Natural killer cell (primary cell): ENCODE results near the gene SLC39A1. TPM values are rescaled to one million over a fixed set of nuclear protein-coding genes. Genes with fewer than 3 reads are reported as not detected.

ENCODE experiments used
- ATAC-seq, 3 donors: fragments of 150-1000 bp in 2 of 3; fragments of 200-7000 bp in 1 of 3; cut with Tn5 transposase; 1 replicate in 1 of 3; 2 replicates in 2 of 3; pipeline ENCODE4 v1.10.0; 2021; ENCODE audit warnings: mild to moderate bottlenecking in 2 of 3, moderate library complexity in 2 of 3
- DNase-seq, 2 donors: peaks; one replicate each; pipeline versions ENCODE4 v3.0.0 to v3.0.0-alpha.2; 2013 to 2021; ENCODE audit warnings: mixed read lengths in 1 of 2
- H3K27ac ChIP-seq: one replicate; pipeline ENCODE4 v1.5.1; 2013; ENCODE audit warnings: mild to moderate bottlenecking, low read length
- H3K27me3 ChIP-seq: one replicate; pipeline ENCODE4 v1.6.1; 2013; ENCODE audit warnings: low read length; ENCODE audit not compliant: control insufficient read depth, insufficient read depth
- H3K36me3 ChIP-seq: one replicate; pipeline ENCODE4 v1.6.1; 2013; ENCODE audit warnings: low read length; ENCODE audit not compliant: control insufficient read depth, insufficient read depth
- H3K4me1 ChIP-seq: one replicate; pipeline ENCODE4 v1.6.1; 2013; ENCODE audit warnings: low read length; ENCODE audit not compliant: control insufficient read depth, insufficient read depth
- H3K4me3 ChIP-seq: one replicate; pipeline ENCODE4 v1.5.1; 2013; ENCODE audit warnings: low read length
- H3K9me3 ChIP-seq: one replicate; pipeline ENCODE4 v1.6.1; 2013; ENCODE audit warnings: low read length; ENCODE audit not compliant: control insufficient read depth, insufficient read depth
- H3K27ac Mint-ChIP-seq, 2 donors: one replicate each; pipeline ENCODE4 v1.8.0; 2022; ENCODE audit warnings: mild to moderate bottlenecking in 2 of 2, mixed read lengths in 2 of 2, moderate library complexity in 1 of 2
- H3K27me3 Mint-ChIP-seq, 2 donors: one replicate each; pipeline ENCODE4 v1.8.0; 2022; ENCODE audit warnings: low read depth in 2 of 2, mixed read lengths in 2 of 2
- H3K36me3 Mint-ChIP-seq: one replicate; pipeline ENCODE4 v1.8.0; 2022; ENCODE audit warnings: mixed read lengths
- H3K4me1 Mint-ChIP-seq, 2 donors: one replicate each; pipeline ENCODE4 v1.8.0; 2022; ENCODE audit warnings: mixed read lengths in 2 of 2
- H3K4me3 Mint-ChIP-seq: one replicate; pipeline ENCODE4 v1.8.0; 2022; ENCODE audit warnings: mild to moderate bottlenecking, moderate library complexity, mixed read lengths
- H3K9me3 Mint-ChIP-seq, 2 donors: one replicate each; pipeline ENCODE4 v1.8.0; 2022; ENCODE audit warnings: mixed read lengths in 2 of 2
- WGBS: methylation state at CpG from one replicate; pipeline ENCODE4 v1.1.7; 2013; ENCODE audit warnings: missing lambda C conversion rate; ENCODE audit not compliant: insufficient coverage; 5-methylcytosine and 5-hydroxymethylcytosine counted together
- intact Hi-C: fragments of 100-400 bp; cut with micrococcal nuclease; formaldehyde crosslinking; loops from one replicate; pipeline ENCODE4 v1.14.2; 2022
- total RNA-seq, 4 donors: library from RNA; stranded (reverse); fragments of 120-200 nt in 1 of 4; gene quantifications; one replicate each; pipeline versions ENCODE4 v1.2.3 to v1.2.4, GENCODE V29; 2013 to 2022
- TF ChIP-seq, protein P1 (sequence below): fragments of 200-600 bp; IDR thresholded peaks from one replicate; pipeline ENCODE4 v1.8.0; 2022; ENCODE audit warnings: antibody characterized with exemption

Gene SLC39A1
- total RNA-seq, 3 donors from 2014 or later (not counting 1 experiment from before 2014, with no cell fraction given): 20.7 to 21.5 (median 21.2) TPM

DNA sequence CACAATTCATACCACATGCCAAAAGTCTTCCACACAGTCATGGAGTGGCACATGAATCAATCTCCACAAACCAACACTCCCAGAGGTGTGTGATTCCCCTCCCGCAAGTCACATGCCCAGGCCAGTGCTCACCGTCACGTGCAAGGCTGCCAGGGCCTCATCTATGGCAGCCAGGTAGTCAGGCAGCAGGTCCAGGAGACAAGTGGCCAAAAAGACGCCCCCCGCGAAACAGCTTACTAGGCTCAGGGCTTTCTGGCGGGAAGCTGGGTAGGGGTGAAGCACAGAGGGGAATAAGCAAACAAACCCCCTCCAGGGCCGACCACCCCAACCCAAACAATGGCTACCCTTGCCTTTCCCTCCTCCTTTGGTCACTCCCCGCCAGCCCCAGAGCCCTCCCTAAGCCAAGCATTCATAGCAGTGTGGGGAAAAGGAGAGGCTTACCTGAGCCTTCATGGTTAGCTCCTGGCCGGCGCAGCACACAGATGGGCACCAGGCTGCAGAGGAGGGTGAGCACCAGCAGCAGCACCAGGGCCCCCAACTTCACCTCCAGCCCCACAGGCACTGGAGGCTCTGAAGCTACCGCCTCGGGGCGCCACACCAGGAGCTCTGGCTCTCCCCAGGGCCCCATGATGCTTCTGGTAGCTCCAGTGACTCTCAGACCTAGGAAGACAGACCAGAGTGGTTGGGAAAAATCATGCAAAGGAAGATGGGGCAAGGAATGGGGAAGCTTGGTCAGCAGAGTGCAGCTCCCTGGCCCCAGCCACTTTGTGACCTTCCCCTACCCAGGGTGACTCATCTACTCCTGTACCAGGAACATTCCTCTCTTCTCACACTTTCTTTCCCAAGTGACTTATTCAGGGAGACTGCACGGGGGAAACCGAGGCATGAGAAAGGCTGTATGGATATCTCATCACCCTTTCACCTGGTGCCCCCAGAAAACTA, 978 bp downstream of the SLC39A1 start:
- intact Hi-C loops: loop anchor here (10.0 kb wide), 1 partner anchor 262 kb away; the partner anchor contains the start of gene UBAP2L
- Mint-ChIP-seq H3K36me3 (no peaks in the 10 kb centered on the region), H3K27me3 (no peaks in the 10 kb centered on the region)

DNA sequence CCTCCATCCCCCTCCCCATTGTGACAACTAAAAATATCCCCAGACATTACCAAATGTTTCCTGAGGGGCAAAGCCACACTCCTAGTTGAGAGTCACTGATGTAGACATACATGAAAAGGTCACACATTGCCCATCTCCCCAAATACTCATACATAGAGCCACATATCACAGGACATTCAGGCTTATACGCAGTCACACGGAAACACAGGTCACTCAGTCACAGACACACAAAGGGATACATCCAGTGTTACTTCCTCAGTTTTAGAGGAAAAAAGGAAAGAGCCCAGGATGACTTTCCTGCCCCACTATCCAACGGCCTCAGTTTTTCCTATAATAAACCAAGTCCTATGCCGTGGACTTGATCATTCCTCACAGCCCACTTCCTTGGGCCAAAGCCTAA, 1.9 kb downstream of the SLC39A1 start:
- H3K27me3 Mint-ChIP-seq: no peaks in the 10 kb centered on the region
- DNase-seq (no peak), ATAC-seq (no peak)
- no peaks in the 10 kb centered on the region for H3K9me3 Mint-ChIP-seq
- intact Hi-C loops: loop anchor here (10.0 kb wide), 1 partner anchor 263 kb away; the partner anchor contains the start of gene UBAP2L
- H3K4me3 Mint-ChIP-seq: peak overlapping the region; percentile 2
- H3K4me1 ChIP-seq: peaks cover 47% of the 10 kb centered on the region
- 96% methylated on average over 4 of the region's 4 CpGs for WGBS
- TF ChIP-seq, protein P1, sequence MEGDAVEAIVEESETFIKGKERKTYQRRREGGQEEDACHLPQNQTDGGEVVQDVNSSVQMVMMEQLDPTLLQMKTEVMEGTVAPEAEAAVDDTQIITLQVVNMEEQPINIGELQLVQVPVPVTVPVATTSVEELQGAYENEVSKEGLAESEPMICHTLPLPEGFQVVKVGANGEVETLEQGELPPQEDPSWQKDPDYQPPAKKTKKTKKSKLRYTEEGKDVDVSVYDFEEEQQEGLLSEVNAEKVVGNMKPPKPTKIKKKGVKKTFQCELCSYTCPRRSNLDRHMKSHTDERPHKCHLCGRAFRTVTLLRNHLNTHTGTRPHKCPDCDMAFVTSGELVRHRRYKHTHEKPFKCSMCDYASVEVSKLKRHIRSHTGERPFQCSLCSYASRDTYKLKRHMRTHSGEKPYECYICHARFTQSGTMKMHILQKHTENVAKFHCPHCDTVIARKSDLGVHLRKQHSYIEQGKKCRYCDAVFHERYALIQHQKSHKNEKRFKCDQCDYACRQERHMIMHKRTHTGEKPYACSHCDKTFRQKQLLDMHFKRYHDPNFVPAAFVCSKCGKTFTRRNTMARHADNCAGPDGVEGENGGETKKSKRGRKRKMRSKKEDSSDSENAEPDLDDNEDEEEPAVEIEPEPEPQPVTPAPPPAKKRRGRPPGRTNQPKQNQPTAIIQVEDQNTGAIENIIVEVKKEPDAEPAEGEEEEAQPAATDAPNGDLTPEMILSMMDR: no peak
- no peaks in the 10 kb centered on the region for H3K9me3 ChIP-seq
- H3K4me1 Mint-ChIP-seq: peaks cover 50 to 73% of the 10 kb centered on the region in 2 donors
- no peaks in the 10 kb centered on the region for H3K27me3 ChIP-seq
- H3K4me3 ChIP-seq: no peak overlapping the region
- no peaks in the 10 kb centered on the region for H3K36me3 Mint-ChIP-seq
- H3K36me3 ChIP-seq: peaks cover 6% of the 10 kb centered on the region
- peak overlapping the region; percentile 91 to 92 for H3K27ac Mint-ChIP-seq
- no peak overlapping the region for H3K27ac ChIP-seq

More for the DNA sequence above, 978 bp downstream of the SLC39A1 start:
- Histone ChIP-seq H3K27me3 (no peaks in the 10 kb centered on the region), H3K9me3 (no peaks in the 10 kb centered on the region), H3K4me1 (peaks cover 39% of the 10 kb centered on the region), H3K27ac (peak overlapping the region; percentile 79), H3K4me3 (peak overlapping the region; percentile 91), H3K36me3 (peaks cover 6% of the 10 kb centered on the region)
- peaks cover 48 to 71% of the 10 kb centered on the region in 2 donors for H3K4me1 Mint-ChIP-seq
- no peaks in the 10 kb centered on the region for H3K9me3 Mint-ChIP-seq
- TF ChIP-seq, protein P1: no peak
- peak overlapping the region; percentile 89 for H3K4me3 Mint-ChIP-seq
- DNase-seq: peak in 1 of 2 donors; percentile 40
- 66% methylated on average over 14 of the region's 16 CpGs for WGBS
- no peak for ATAC-seq
- H3K27ac Mint-ChIP-seq: peak overlapping the region; percentile 91 to 92

DNA sequence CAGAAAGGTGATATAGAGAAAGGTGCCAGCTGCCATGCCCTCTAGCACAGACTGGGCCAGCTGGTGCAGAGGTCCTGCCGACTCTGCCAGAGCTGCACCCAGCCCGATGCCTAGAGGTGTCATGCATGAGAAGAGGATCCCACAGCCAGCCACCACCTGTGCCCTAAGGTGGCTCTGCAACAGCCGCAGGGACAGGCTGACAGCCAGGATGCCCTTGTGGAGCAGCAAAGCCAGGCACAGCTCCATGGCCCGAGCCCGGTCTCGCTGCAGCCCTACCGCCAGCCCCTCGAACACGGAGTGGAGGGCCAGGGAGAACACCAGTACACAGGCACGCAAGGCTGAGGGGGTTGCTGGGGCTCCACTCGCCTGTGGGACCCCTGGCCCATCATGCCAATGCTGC, 3.1 kb downstream of the SLC39A1 start:
- no peaks in the 10 kb centered on the region for H3K27me3 ChIP-seq
- no peak for ATAC-seq
- 97% methylated on average over 11 of the region's 11 CpGs for WGBS

More for the DNA sequence above, 3.1 kb downstream of the SLC39A1 start:
- Histone ChIP-seq H3K27ac (no peak overlapping the region), H3K4me3 (no peak overlapping the region), H3K36me3 (peaks cover 6% of the 10 kb centered on the region), H3K9me3 (no peaks in the 10 kb centered on the region), H3K4me1 (peaks cover 51% of the 10 kb centered on the region)
- Mint-ChIP-seq H3K27ac (peak overlapping the region; percentile 82 to 92), H3K4me1 (peaks cover 50 to 71% of the 10 kb centered on the region in 2 donors), H3K27me3 (no peaks in the 10 kb centered on the region), H3K9me3 (no peaks in the 10 kb centered on the region), H3K4me3 (no peak overlapping the region), H3K36me3 (no peaks in the 10 kb centered on the region)
- TF ChIP-seq, protein P1: no peak
- intact Hi-C loops: loop anchor here (10.0 kb wide), 1 partner anchor 265 kb away; the partner anchor contains the start of gene UBAP2L
- DNase-seq: no peak
